IPS-NIHi7 (cell line): ENCODE data around the gene RPTOR.

Source experiments
- DNase-seq: peaks from one replicate; pipeline ENCODE4 v3.0.0; 2012; ENCODE audit warnings: mixed read lengths; ENCODE audit errors: extremely low spot score

The RPTOR gene

DNA sequence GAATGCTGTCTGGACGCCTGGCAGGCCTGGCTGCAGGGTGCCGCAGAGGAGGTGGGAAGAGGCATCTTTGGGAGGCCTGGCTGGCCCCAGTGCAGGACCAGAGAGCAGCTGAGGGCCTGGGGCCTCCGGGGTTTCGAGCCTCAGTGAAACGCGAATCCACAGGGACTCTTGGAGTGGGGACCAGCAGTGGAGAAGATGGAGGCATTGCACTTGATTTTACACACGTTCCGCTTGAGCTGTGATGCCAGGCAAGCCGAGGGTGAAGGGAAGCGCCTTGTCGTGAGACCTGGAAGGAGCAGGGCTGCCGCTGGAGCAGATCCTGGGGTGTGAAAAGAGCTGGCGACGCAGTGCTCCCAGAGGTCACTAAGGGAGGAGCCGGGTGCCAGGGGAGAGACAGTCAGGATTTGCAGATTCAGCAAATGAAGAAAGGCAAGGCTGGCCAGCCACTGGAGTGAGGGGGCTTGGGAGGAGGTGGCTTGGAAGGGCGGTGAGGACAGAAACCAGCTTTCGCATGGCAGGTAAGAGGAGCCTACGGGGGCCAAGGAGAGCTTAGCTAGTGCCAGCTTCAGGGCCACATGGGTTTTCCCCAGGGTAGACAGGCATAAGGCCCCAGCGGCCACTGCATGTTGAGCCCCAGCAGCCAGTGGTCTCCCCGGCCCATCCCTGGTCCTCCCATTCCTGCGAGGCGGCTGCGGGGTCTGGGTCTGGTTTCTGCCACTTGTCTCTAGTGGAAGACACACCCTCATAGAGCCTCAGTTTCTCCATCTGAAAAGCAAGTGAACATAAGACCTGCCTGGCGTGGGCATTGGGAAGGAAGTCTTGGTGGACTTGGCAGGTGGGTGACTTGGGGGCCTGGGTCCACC lies 271.8 kb downstream of the RPTOR start:
- no peak for DNase-seq

DNA sequence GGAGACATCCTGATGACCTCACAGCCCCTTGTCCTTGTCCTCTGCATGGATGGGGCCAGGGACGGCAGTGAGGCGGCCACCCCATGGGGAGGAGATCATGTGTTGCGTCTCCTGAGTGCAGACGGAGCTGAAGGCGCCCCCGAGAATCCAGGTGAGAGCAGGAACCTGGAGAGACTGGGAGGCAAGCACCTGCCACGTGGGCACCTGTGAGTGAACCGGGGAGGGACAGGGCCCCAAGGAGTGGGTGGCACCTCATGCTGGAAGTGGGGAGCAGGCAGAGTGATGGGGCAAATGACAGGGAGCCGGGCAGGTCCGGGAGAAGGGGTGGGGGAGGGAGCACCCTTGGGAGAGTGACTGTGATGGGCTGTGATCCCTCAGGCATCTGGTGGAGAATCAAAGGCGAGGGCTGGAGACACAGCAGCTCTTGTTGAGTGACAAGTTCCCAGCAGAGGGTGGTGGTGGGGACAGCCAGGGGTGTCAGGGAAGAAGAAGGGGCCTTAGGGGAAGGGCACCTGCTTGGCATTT lies 272.7 kb downstream of the RPTOR start:
- DNase-seq, result no peak

DNA sequence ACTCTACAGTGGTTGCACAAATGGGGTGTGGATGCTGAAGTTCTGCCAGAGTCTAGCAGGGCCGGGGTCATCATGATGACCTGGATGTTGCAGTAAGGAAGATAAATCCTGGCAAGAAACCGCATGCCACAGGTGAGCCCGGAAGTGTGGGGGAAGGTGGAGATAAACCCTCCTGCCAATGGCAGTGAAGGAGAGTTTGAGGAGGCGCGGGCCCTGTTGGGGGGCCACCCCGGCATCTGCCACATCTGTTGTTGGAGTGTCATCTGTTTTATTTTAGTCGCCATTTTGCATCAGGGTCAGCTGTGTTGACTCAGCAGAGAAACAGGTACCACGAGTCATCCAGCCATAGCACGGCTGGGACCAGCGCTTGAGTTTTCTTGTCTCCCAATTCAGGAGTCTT lies 273.2 kb downstream of the RPTOR start:
- no peak for DNase-seq

DNA sequence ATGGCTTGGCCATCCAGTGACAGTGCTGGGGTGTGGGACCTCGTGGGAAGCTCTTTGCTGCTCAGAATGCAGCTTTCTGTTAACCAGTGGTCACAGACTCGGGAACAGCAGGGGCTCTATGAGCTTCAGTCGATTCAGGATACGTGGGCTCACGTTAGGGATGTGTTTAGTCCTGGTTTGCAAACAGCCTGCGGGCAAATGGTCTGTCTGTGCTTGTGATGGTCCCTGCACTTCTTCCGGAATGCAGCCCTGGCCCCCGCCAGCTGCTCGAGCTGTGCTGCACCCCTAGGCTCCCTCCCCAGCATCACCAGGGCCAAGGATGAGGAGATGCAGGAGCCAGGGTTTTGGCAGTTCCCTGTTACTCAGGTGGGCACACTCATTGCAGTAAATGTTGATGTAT lies 274.2 kb downstream of the RPTOR start:
- no peak for DNase-seq

DNA sequence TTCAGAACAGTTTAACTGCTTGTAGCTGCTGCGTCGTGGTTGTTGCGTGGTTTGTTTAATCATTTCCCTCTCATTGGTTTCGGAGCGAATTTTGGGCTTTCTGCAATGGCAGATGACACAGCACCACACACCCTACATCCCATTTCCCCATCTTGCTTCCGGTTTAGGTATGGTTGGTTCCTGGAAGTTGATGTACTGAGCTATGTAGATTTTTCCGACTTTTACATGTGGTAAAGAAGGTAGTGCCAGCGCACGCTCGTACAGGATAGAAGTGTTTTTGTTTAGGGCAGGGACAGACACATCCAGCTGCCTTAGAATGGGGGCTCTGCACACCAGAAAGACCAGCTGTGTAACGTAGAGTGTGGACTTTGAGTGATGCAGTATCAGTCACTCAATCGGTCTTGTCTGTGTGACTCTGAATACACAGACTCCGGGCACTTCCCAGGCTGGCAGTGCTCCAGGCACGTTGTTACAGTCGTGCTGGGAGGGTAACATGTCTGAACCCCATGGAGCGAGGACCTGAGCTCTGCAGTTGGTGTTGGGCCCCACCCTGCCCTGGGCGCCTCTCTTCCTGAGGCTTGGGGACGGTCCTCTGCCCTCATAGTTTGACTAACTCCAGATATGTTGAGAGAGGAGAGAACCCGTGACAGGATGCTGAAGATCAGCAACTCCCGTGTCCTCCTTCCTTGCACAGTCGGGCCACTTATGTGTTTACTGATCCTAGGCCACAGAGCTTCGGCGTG lies 275.0 kb downstream of the RPTOR start:
- DNase-seq, result no peak

DNA sequence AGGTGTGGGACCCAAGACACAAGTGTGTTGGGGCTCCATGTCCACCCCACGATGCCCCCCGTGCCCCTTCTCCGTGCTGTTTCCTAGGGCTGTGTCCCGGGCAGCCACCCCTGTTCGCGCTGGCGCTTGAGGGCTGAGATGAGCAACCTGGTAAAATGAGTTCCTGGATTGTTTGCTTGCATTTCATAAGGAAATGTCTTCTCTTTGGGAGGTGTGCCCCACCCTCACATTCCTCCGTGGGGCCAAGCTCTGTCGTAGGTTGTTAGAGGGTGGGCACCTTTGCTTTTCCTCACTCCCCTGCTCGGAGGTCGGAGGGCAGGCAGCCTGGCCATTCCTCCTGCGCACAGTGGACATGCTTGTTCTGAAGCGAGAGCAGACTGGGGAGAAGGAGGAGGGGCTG lies 275.7 kb downstream of the RPTOR start:
- no peak for DNase-seq

DNA sequence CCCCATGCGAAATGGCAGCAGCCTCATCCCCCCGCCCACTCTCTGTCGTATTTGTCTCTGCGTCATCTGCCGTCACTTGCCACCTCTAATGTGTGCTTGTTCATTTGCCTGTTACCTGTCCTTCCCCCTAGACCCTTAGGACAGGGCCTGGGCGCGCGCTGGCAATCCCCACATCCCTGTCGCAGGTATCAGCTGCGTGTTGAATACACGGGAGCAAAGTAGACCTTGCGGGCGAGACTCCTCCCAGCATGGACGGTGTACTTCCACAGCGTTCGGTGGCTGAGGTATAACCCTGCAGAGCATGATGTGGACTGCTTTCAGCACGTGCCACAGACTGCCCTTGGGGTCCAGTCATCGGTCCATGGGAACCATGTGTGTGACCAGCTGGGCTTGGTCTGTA lies 276.9 kb downstream of the RPTOR start:
- DNase-seq, result no peak

DNA sequence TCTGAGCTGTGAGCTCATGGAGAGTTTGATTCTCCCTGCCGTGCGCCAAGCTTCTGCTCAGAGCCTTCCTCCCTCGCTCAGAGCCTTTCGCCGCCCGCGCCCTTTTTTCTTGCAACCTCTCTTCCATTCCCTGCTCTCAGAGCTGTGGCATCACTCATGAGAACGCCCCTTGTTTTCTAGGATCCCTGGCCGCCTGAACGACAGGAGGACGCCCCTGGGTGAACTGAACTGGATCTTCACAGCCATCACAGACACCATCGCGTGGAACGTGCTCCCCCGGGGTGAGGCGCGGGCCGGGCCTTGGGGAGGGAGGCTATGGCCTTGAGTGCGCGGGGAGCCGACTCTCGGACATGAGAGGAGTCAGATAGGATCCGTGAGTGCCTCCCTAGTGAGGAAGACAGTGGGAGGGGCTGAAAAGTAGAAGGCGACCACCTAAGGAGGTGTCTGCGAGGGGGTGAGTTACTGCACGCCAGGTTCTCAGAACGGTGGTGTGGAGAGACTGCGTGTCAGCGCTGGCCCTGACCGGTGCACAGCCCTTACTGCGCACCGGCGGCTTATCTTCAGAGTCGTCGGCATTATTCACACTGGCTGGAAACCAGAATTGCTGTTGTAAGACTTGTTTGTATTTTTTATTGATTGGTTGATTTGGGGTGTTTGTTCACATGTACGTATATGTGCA lies 277.5 kb downstream of the RPTOR start:
- DNase-seq, result no peak

DNA sequence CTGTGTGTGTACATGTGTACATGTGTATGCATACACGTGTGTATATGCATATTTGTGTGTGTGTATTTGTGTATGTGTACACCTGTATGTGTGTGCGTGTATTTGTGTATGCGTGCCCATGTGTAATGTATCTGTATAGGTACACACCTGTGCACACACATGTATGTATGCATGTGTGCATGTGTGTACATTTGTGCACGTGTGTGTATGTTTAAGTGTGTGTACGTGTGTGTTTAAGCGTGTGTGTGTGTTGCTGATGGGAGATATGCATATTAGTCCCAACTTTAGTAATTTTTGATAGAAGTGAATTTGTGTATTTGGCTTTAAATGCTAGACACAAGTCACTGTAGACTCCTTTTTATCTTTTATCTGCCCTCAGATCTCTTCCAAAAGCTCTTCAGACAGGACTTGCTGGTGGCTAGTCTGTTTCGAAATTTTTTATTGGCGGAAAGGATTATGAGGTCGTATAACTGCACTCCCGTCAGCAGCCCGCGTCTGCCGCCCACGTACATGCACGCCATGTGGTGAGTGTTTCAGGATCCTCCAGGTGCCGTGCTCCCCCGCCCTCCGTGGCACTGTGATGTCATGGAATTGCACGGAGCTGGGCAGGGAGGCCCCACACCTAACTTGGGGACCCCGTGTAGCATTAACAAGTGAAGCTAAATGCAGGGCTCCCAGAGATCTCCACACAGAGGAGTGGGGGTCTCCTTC lies 278.2 kb downstream of the RPTOR start:
- DNase-seq, result no peak

DNA sequence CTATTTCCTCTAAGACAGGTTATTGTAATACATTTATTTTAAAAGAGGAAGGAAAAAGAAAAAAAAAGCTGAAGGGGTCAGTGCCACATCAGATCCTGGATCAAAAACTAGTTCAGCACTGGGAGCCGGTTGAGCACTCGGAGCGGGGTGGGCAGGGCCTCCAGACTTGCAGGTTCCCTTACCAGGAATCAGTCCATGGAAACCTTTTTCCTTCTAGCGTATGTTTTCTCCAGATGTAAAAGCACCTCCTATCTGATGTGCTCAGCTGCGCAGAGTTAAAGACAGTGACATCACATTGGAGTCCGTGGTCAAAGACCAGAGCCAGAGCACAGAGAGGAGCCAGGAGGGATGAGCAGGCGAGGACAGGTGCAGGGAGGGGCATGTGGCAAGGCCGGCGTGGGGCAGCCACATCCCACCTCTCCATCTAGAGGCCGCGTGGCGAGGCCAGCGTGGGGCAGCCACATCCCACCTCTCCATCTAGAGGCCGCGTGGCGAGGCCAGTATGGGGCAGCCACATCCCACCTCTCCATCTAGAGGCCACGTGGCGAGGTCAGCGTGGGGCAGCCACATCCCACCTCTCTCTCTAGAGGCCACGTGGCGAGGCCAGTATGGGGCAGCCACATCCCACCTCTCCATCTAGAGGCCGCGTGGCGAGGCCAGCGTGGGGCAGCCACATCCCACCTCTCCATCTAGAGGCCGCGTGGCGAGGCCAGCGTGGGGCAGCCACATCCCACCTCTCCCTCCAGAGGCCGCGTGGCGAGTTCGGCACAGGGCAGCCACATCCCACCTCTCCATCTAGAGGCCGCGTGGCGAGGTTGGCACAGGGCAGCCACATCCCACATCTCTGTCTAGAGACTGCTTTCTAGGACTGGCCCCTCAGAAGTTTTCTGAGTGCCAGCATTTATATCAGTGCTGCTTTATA lies 280.2 kb downstream of the RPTOR start:
- DNase-seq, result no peak

DNA sequence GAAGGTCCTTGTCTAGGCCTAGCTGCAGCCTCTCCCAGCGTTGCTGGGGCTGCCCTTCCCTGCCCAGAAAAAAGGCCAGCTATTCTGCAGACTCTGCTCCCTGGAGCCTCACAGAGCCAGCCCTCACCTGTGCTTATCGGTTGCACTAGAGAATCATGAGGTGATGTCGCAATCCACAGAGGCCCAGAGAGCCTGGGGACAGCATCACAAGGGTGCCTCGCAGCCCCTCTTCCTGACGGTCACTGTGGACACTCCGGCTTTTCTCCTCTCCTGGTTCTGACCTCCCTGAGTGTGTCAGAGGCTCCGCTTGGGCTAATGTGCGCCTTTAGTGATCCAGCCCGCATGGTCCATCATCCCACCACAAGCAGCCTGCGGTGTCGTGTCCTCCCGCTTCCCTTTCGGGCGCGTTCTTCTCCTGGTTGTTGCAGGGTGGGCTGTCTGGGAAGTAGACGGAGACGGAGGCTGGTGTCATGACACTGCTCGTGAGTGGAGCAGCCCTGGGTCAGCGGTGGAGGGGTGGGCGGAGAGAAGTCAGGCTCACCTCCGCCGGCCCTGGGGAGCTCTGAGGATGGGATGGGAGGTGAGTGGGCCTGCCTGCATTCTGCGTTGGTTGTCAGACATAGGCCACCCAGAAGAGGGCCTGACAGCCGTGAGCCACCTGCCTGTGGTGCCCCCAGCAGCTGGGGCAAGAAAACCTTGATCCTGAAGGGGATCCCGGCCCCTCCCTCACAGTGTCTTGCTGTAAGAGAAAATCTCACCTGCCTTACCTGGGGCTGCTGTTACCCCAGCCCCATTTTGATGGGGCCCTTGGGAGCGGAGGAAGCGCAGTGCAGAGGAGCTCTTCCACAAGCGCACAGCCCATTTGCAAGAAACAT lies 281.1 kb downstream of the RPTOR start:
- DNase-seq, result no peak

DNA sequence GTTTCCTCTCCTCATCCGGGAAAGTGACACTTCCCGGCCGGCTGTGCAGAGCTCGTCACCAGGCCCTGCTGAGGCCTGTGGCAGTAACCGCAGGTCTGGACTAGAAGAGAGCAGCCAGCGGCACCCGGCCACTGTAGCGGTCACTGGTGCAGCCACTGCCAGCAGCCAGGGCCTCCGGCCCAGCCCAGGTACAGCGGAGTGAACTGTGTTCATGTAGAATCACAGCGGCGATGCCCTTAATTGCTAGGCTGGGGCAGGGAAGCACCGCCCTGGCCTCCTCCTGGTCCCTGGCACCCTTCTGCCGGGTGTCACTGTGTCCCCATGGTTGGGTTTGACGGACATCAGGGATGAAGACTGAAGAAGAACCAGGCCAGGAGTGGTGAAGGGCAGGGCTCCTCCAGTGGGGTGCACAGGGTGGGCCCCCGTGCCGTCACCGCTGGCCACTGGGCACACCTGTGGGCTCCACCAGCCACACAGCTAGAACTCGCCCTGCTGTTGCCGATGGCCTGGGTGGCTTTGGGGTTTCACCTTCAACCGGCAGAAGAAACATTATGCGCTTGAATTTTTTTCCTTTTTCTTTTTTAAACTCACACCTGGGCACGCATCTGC lies 281.8 kb downstream of the RPTOR start:
- no peak for DNase-seq

DNA sequence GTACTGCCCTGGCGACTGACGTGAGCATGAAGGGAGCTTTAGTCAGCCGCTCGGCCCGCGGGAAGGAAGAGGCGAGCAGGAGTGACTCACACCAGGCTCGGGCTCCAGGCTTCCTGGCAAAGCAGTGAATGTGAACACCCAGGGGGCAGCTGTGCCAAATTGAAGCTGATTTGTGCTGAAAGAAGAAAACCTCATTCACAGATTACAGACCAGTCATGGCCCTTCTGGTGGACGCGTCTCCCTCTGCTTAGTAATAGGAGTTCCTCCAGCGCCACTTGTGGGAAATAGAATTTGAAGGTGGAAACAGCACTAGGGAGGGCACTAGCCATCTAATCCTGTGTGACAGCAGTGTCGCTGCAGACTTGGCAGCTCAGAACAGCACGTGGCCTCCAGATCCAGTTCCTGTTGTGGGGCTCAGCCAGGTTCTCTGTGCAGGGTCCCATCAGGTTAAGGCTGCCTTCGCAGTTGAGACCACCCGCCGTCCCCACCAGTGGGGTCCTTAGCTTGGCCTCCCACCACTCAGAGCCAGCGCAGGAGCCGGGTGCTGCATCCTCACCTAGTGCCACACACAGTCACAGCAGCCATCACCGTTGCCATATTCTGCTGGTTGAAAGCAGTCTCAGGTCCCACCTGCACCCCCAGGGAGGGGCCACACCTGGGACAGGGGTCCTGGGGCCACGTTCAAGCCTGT lies 282.5 kb downstream of the RPTOR start:
- peak; percentile 51 for DNase-seq

DNA sequence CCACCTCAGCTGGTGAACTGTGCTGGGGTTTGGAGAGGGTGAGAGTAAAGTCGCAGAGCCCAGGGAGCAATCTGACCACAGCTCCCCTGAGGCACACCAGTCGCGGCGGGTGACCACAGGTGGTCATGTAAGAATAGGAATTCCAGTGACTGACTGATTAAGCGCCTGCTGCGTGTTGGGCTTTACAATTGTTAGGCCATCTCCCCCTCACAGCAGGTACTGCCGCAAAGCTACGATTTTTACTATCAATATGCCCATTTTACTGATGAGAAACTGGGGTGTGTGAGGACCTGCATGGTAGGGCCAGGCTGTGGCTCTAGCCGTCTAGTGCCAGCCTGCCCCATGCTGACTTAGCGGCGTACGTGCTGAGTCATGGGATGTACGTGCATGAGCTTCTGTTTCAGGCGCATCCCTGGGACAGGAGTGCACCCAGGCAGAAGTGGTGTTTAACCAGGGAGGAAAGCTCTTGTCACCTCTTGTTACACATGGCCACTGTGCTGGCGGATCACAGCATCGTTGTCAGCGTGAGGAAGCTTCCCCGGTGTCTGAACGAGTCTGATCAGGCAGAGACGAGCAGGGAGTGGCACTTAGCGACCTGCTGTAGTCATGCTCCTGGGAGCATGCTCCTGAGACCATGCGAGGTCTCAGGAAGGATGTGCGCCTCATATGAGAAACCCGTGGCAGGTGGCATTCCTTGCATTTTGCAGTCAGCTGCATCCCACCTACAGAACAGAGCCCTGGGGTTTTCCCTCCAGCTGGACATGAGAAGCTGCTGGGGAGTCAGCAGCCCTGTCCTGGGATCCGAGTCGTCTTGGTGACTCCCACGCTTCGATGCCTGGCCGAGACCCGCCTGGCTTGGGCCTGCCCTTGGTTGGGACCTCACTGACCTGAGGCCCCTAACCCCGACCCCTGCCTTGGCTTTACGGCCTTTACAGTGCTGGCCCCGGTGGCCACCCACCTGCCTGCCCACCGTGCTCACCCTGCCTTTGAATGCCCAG lies 283.3 kb downstream of the RPTOR start:
- peak; percentile 62 for DNase-seq

DNA sequence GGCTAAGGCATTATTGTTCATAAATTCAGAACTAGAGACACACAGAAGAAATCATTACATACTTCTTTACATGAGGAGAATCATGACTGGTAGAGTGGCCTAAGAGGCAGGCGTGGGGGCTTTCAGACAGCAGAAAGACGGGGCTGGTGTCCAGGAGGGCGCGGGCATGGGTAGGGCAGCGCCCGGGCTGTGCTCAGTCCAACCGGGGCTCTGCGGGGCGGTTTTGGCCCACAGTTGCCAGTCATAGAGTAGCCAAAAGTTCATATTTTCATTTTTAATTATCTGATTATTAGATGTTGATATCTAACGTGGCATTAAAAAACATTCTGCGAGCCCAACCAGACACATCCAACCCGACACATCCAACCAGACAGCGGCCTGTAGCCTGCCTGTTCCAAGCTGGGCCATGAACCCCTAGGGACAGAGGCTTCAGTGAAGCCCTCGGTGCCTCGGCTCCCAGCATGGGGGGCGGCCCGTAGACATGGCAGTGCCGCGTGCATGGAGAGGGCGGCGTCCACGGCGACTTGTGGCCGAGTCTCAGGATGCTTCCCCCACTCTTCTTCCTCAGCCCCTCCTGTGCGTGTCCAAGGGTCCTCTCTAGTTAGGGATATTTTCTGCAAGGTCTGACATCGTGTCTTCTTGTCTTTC lies 284.7 kb downstream of the RPTOR start:
- DNase-seq, result no peak

DNA sequence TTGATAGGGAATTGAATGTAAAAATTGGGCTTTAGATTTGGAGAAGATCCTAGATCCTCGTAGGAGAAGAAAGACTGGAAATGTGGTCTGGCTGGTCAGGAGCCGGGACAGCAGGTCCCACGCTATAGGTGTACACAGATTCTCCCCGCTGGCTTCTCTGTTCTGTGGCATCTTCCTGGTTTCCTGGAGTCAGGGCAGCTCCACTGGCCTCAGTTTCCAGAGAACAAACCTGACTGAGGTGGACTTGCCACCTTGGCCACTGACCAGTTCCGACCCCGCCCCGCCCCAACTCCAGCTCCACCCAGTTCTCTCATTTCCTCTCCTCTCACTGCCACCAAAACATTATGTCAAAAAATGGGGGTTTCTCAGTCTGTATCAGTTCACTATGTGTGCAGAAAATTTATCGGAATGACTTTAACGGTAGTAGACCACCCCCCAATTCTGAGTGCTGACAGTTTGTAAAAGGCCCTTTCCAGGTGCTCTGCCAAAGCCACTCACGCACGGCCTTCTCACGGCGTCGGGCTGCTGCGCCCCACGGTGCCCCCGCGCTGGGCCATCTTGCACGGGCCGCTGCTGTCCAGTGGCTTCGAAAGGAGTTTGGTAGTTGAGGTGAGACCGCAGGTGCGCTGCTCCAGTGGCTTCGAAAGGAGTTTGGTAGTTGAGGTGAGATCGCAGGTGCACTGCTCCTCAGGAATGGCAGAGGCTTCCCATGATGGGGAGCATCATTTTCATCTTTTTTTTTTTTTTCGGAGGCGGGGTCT lies 285.6 kb downstream of the RPTOR start:
- no peak for DNase-seq
